Fibroblast of lung (primary cell): ENCODE measurements around the gene CYP26C1. TPM values are rescaled to one million over a fixed set of nuclear protein-coding genes. Genes with fewer than 3 reads are reported as not detected.
A peak's percentile ranks its signal among the peaks of the same experiment; 100 is the strongest.

Source experiments
- DNase-seq, 2 donors: peaks; one replicate each; pipeline versions ENCODE4 v3.0.0 to v3.0.0-alpha.2; 2010; ENCODE audit warnings: low read depth in 2 of 2
- H2AFZ ChIP-seq: 2 replicates; pipeline ENCODE4 v1.5.1; 2012; ENCODE audit warnings: low read length, control low read depth, inconsistent platforms
- H3K27ac ChIP-seq: 2 replicates; pipeline ENCODE4 v1.5.1; 2011; ENCODE audit warnings: low read length, control low read depth; ENCODE audit not compliant: insufficient read depth
- H3K27me3 ChIP-seq: 2 replicates; pipeline ENCODE4 v1.5.1; 2011; ENCODE audit warnings: mild to moderate bottlenecking, low read length; ENCODE audit not compliant: control insufficient read depth, insufficient read depth
- H3K36me3 ChIP-seq: 2 replicates; pipeline ENCODE4 v1.5.1; 2011; ENCODE audit warnings: low read length; ENCODE audit not compliant: control insufficient read depth, insufficient read depth
- H3K4me1 ChIP-seq: 2 replicates; pipeline ENCODE4 v1.5.1; 2011; ENCODE audit warnings: low read length; ENCODE audit not compliant: control insufficient read depth, insufficient read depth; ENCODE audit errors: extremely low read depth
- H3K4me2 ChIP-seq: 2 replicates; pipeline ENCODE4 v1.5.1; 2011; ENCODE audit warnings: low read length, control low read depth; ENCODE audit not compliant: insufficient read depth; ENCODE audit errors: extremely low read depth
- H3K4me3 ChIP-seq, 4 experiments: fragments of 200-600 bp in 1 of 4; sonication (generic) in 1 of 4; replicated peaks in 1 of 4; 2 replicates each; pipeline ENCODE4 v1.5.1; 2011 to 2016; ENCODE audit warnings: low read length in 4 of 4, low read depth in 3 of 4, mild to moderate bottlenecking in 3 of 4, control low read depth in 2 of 4, inconsistent platforms in 1 of 4, mixed read lengths in 1 of 4; ENCODE audit not compliant: insufficient read depth in 1 of 4; ENCODE audit errors: control extremely low read depth in 1 of 4
- H3K79me2 ChIP-seq: 2 replicates; pipeline ENCODE4 v1.5.1; 2012; ENCODE audit warnings: mild to moderate bottlenecking, low read length, inconsistent platforms; ENCODE audit not compliant: control insufficient read depth, insufficient read depth
- H3K9ac ChIP-seq: 2 replicates; pipeline ENCODE4 v1.5.1; 2011; ENCODE audit warnings: mild to moderate bottlenecking, low read length, control low read depth; ENCODE audit not compliant: insufficient read depth
- H3K9me3 ChIP-seq: 2 replicates; pipeline ENCODE4 v1.5.1; 2012; ENCODE audit warnings: low read depth, low read length; ENCODE audit not compliant: control insufficient read depth, insufficient read depth
- H4K20me1 ChIP-seq: 2 replicates; pipeline ENCODE4 v1.5.1; 2011; ENCODE audit warnings: low read length; ENCODE audit not compliant: control insufficient read depth, insufficient read depth; ENCODE audit errors: extremely low read depth
- EZH2 ChIP-seq: IDR thresholded peaks from 2 replicates; pipeline ENCODE4 v1.5.1; 2012; ENCODE audit warnings: low read length, control low read depth, mild to moderate bottlenecking; ENCODE audit errors: missing control alignments
- polyA plus RNA-seq, 2 donors: library from polyadenylated mRNA; depleted of rRNA in 1 of 2; stranded (reverse) in 1 of 2; unstranded in 1 of 2; fragments of >200 nt; gene quantifications; 2 replicates each; pipeline ENCODE4 v1.2.1, GENCODE V29; 2011 to 2012; ENCODE audit warnings: missing spikeins in 1 of 2
- total RNA-seq: library from RNA; depleted of rRNA; stranded (reverse); fragments of >200 nt; gene quantifications from 2 replicates; pipeline ENCODE4 v1.2.1, GENCODE V29; 2014
- TF ChIP-seq, protein P1 (sequence below), 2 donors: IDR thresholded peaks in 1 of 2; conservative IDR thresholded peaks in 1 of 2; 1 replicate in 1 of 2; 2 replicates in 1 of 2; pipeline ENCODE4 v1.5.1; 2011 to 2012; ENCODE audit warnings: low read length in 2 of 2, control low read depth in 1 of 2, inconsistent platforms in 1 of 2, low read depth in 1 of 2, mild to moderate bottlenecking in 1 of 2

The CYP26C1 gene
- total and polyA plus RNA-seq, 2 donors (not counting 1 experiment from before 2014, with no cell fraction given) = under 0.01 to 0.03 TPM

DNA sequence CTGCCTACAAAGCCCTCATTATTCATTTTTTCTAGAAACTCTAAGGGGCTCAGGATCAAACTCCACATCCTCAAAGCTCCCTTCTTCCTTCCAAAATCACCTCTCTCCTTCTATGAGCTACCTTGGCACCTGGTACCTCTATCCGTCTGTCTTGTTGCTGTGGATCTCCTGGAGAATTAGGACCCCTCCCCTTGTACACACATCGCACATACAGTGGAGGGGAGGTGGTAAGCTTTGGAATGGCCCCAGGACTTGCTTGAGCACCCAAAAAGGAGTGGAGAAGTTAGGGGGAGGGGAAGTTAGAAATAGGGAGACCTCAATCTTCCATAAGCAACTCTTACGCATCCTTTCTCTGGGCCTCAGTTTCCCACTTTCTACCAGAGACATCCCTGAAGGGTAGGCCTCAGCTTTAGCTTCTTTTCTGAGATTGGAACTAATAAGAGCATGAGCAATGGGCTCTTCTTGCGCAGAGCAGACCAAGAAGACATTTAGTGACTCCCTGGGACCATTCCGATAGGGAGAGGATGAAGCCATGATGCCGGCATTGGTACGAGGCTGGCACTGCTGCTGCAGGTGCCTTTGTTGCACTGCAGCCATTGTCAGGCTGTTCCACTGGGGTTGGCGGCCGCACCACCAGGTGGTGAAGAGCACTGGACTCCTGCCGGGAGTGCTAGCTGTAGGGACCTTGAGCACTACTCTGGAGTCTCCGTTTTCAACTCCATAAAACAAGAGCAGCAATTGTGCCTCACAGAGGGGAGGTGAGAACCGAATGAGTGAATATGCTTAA is 4.5 kb downstream of the CYP26C1 start:
- no peaks in the 10 kb centered on the region for H3K36me3 ChIP-seq
- no peaks in the 10 kb centered on the region for H3K9me3 ChIP-seq
- no peaks in the 10 kb centered on the region for H3K79me2 ChIP-seq
- H3K4me1 ChIP-seq = no peaks in the 10 kb centered on the region
- no peak overlapping the region for H3K4me3 ChIP-seq
- H3K9ac ChIP-seq = no peak overlapping the region
- no peaks in the 10 kb centered on the region for H4K20me1 ChIP-seq
- H3K4me2 ChIP-seq = no peak overlapping the region
- no peak overlapping the region for H3K27ac ChIP-seq
- TF ChIP-seq EZH2 = no peak
- TF ChIP-seq, protein P1, sequence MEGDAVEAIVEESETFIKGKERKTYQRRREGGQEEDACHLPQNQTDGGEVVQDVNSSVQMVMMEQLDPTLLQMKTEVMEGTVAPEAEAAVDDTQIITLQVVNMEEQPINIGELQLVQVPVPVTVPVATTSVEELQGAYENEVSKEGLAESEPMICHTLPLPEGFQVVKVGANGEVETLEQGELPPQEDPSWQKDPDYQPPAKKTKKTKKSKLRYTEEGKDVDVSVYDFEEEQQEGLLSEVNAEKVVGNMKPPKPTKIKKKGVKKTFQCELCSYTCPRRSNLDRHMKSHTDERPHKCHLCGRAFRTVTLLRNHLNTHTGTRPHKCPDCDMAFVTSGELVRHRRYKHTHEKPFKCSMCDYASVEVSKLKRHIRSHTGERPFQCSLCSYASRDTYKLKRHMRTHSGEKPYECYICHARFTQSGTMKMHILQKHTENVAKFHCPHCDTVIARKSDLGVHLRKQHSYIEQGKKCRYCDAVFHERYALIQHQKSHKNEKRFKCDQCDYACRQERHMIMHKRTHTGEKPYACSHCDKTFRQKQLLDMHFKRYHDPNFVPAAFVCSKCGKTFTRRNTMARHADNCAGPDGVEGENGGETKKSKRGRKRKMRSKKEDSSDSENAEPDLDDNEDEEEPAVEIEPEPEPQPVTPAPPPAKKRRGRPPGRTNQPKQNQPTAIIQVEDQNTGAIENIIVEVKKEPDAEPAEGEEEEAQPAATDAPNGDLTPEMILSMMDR (conservative IDR thresholded peaks at IDR 0.05 in 1 of 2, IDR thresholded peaks at IDR 0.05 in 1 of 2; ENCODE audit: low read depth in 1 of 2, low read length in 2 of 2) = no peak
- H2AFZ ChIP-seq = no peak overlapping the region
- H3K27me3 ChIP-seq = peaks cover 75% of the 10 kb centered on the region
- no peak for DNase-seq

DNA sequence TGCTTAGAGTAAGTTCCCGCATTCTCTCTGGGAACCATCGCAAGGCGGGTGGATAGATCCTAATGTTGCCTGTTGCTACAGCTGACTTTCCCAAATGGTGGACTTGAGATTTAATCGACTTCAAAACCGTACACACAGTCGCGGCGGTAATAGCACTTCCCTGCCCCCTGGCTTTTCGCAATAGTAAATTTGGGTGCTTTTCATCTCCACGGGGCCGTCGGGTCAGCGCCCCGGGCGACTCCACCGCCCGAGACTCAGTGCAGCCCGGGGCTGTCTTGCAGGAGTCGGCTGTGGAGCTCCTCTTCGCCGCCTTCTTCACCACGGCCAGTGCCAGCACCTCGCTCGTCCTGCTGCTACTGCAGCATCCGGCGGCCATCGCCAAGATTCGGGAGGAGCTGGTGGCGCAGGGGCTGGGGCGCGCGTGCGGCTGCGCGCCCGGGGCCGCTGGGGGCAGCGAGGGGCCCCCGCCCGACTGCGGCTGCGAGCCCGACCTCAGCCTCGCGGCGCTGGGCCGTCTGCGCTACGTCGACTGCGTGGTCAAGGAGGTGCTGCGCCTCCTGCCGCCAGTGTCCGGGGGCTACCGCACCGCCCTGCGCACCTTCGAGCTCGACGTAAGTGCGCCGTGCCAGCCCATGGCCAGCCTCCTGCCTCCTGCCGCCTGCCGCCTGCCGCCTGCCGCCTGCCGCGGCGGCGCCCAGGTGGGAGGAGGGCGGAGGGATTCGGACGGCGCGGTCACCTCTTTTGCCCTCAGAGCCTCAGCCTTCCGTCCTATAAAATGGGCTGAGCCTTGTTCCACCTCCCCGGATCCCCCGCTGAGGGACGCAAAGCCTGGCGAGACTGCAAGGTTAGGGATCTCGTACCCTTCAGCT is 5.3 kb downstream of the CYP26C1 start:
- Histone ChIP-seq H3K4me2 (no peak overlapping the region), H3K4me3 (peak overlapping the region in 1 of 4 experiments; percentile 14), H3K4me1 (no peaks in the 10 kb centered on the region), H3K27ac (no peak overlapping the region), H3K9ac (no peak overlapping the region), H3K9me3 (no peaks in the 10 kb centered on the region), H4K20me1 (no peaks in the 10 kb centered on the region), H3K27me3 (peaks cover 75% of the 10 kb centered on the region), H2AFZ (no peak overlapping the region), H3K79me2 (no peaks in the 10 kb centered on the region), H3K36me3 (no peaks in the 10 kb centered on the region)
- no peak for DNase-seq
- peak; percentile 74 for TF ChIP-seq EZH2
- TF ChIP-seq, protein P1 (conservative IDR thresholded peaks at IDR 0.05 in 1 of 2, IDR thresholded peaks at IDR 0.05 in 1 of 2; ENCODE audit: low read depth in 1 of 2, low read length in 2 of 2) = peak in 1 of 2 donors; percentile 7

DNA sequence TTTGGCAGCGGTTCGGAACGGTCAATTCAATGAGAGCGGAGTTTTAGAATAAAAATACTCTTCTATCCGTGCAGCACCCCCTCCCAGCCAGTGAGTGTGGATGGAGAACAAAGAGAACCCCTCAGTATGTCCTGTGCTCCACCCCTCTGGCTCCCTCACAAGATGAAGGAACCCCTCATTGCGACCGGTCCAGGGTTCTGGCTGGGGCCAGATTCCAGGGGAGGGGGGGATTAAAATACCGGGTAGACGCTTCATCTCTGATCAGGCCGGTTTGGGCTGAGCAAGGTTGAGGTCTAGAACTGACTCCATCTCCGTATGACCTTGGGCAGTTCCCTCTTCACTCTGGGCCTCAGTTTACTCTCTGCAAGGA is 5.9 kb downstream of the CYP26C1 start:
- TF ChIP-seq EZH2 = peak; percentile 27
- TF ChIP-seq, protein P1 (conservative IDR thresholded peaks at IDR 0.05 in 1 of 2, IDR thresholded peaks at IDR 0.05 in 1 of 2; ENCODE audit: low read depth in 1 of 2, low read length in 2 of 2) = no peak
- no peak overlapping the region for H3K27ac ChIP-seq
- no peak overlapping the region for H3K9ac ChIP-seq
- H4K20me1 ChIP-seq = no peaks in the 10 kb centered on the region
- peaks cover 76% of the 10 kb centered on the region for H3K27me3 ChIP-seq
- H3K4me1 ChIP-seq = no peaks in the 10 kb centered on the region
- H3K36me3 ChIP-seq = no peaks in the 10 kb centered on the region
- H3K79me2 ChIP-seq = no peaks in the 10 kb centered on the region
- no peak overlapping the region for H3K4me2 ChIP-seq
- no peak overlapping the region for H3K4me3 ChIP-seq
- H3K9me3 ChIP-seq = no peaks in the 10 kb centered on the region
- DNase-seq = no peak
- H2AFZ ChIP-seq = no peak overlapping the region
